Upper lobe of left lung (tissue), 6 donors: ENCODE measurements around the gene NOX5. TPM values are rescaled to one million over a fixed set of nuclear protein-coding genes. Genes with fewer than 3 reads are reported as not detected.

ENCODE experiments used
- ATAC-seq, 2 donors: fragments of 200-7000 bp; cut with Tn5 transposase; one replicate each; pipeline ENCODE4 v1.9.1; 2022; ENCODE audit warnings: mild to moderate bottlenecking in 2 of 2, moderate library complexity in 2 of 2; ENCODE audit not compliant: low FRiP score in 2 of 2
- DNase-seq, 2 donors: peaks; one replicate each; pipeline ENCODE4 v3.0.0-alpha.2; 2019 to 2020
- H3K27ac ChIP-seq, 4 donors: fragments of 200-600 bp; sonication (generic); one replicate each; pipeline ENCODE4 v1.5.1; 2016 to 2019
- H3K27me3 ChIP-seq, 4 donors: fragments of 200-600 bp; sonication (generic); one replicate each; pipeline ENCODE4 v1.5.1; 2017 to 2019
- H3K36me3 ChIP-seq, 4 donors: fragments of 200-600 bp; sonication (generic); one replicate each; pipeline ENCODE4 v1.5.1; 2016 to 2019
- H3K4me1 ChIP-seq, 4 donors: fragments of 200-600 bp; sonication (generic); one replicate each; pipeline ENCODE4 v1.5.1; 2018 to 2019
- H3K4me3 ChIP-seq, 4 donors: fragments of 200-600 bp; sonication (generic); one replicate each; pipeline ENCODE4 v1.5.1; 2017 to 2019; ENCODE audit warnings: mild to moderate bottlenecking in 2 of 4, moderate library complexity in 1 of 4
- H3K9me3 ChIP-seq, 4 donors: fragments of 200-600 bp; sonication (generic); one replicate each; pipeline ENCODE4 v1.5.1; 2018 to 2019
- CTCF ChIP-seq, 6 experiments: fragments of 450-650 bp in 4 of 6; fragments of 200-600 bp in 2 of 6; sonication (generic) in 2 of 6; IDR thresholded peaks; one replicate each; pipeline ENCODE4 v1.5.1; 2016 to 2019; ENCODE audit warnings: antibody characterized with exemption in 6 of 6
- EP300 ChIP-seq, 4 donors: sonication (generic); formaldehyde crosslinking; IDR thresholded peaks; one replicate each; pipeline ENCODE4 v1.5.1; 2017; ENCODE audit warnings: antibody characterized with exemption in 4 of 4, control low read depth in 2 of 4
- POLR2A ChIP-seq, 4 donors: fragments of 450-650 bp; IDR thresholded peaks; one replicate each; pipeline ENCODE4 v1.5.1; 2016 to 2017; ENCODE audit warnings: antibody characterized with exemption in 4 of 4, mild to moderate bottlenecking in 2 of 4
- POLR2AphosphoS5 ChIP-seq, 2 donors: sonication (generic); formaldehyde crosslinking; IDR thresholded peaks; one replicate each; pipeline ENCODE4 v1.5.1; 2017; ENCODE audit warnings: antibody characterized with exemption in 2 of 2
- WGBS, 2 donors: methylation state at CpG; one replicate each; pipeline ENCODE4 v1.1.5; 2017 to 2018; 5-methylcytosine and 5-hydroxymethylcytosine counted together
- total RNA-seq, 6 donors: library from RNA; depleted of rRNA in 4 of 6; stranded (reverse); fragments of >200 nt in 4 of 6; gene quantifications; one replicate each; pipeline versions ENCODE4 v1.1.0 to v1.2.1, GENCODE V29; 2016 to 2021
- donor health status: DM: no; HTN: no; CAD: no; lungs with moderate emphysema.
- donor health status: DM: no; HTN: yes; CAD: no; lungs with severe emphysema.

Gene NOX5
- total RNA-seq, 6 donors from 2014 or later = 0.20 to 5.7 (median 1.4) TPM; not detected in 2

- no peaks in the 10 kb centered on the region for H3K9me3 ChIP-seq
- TF ChIP-seq CTCF (IDR thresholded peaks at IDR 0.05) = no peak
- TF ChIP-seq POLR2AphosphoS5 (IDR thresholded peaks at IDR 0.05) = no peak
- TF ChIP-seq EP300 (IDR thresholded peaks at IDR 0.05) = no peak
- TF ChIP-seq POLR2A (IDR thresholded peaks at IDR 0.05) = no peak
- H3K4me1 ChIP-seq = peaks cover 1 to 18% (median 11%) of the 10 kb centered on the region in 4 donors
- ATAC-seq = no peak
- no peaks in the 10 kb centered on the region for H3K36me3 ChIP-seq
- WGBS, 2 donors = 87 to 89% methylated on average over 7 of the region's 7 CpGs
- no peak overlapping the region for H3K4me3 ChIP-seq
- H3K27ac ChIP-seq = no peak overlapping the region
- H3K27me3 ChIP-seq = no peaks in the 10 kb centered on the region
- DNase-seq = no peak
Observed at GRCh38 chr15:69069996-69070395, 55.5 kb downstream of the NOX5 start.

GRCh38 chr15:69070396-69070795 lies 55.9 kb downstream of the NOX5 start:
- DNase-seq = no peak
- ATAC-seq = no peak
- 72 to 95% methylated on average over 1 of the region's 1 CpG for WGBS, 2 donors

GRCh38 chr15:69071260-69071659 lies 56.8 kb downstream of the NOX5 start:
- WGBS, 2 donors = 87 to 99% methylated on average over 5 of the region's 5 CpGs
- ATAC-seq = no peak

More at GRCh38 chr15:69070396-69070795, 55.9 kb downstream of the NOX5 start:
- TF ChIP-seq POLR2A (IDR thresholded peaks at IDR 0.05) (no peak), CTCF (IDR thresholded peaks at IDR 0.05) (no peak), EP300 (IDR thresholded peaks at IDR 0.05) (no peak)
- Histone ChIP-seq H3K27me3 (no peaks in the 10 kb centered on the region), H3K36me3 (no peaks in the 10 kb centered on the region), H3K4me3 (no peak overlapping the region), H3K4me1 (peaks cover 5 to 22% (median 15%) of the 10 kb centered on the region in 4 donors), H3K9me3 (no peaks in the 10 kb centered on the region), H3K27ac (no peak overlapping the region)

GRCh38 chr15:69072906-69073305 lies 58.4 kb downstream of the NOX5 start:
- TF ChIP-seq CTCF (IDR thresholded peaks at IDR 0.05) (no peak), POLR2AphosphoS5 (IDR thresholded peaks at IDR 0.05) (no peak), EP300 (IDR thresholded peaks at IDR 0.05) (no peak), POLR2A (IDR thresholded peaks at IDR 0.05) (no peak)
- Histone ChIP-seq H3K36me3 (no peaks in the 10 kb centered on the region), H3K4me1 (peaks cover 10 to 34% (median 23%) of the 10 kb centered on the region in 4 donors), H3K4me3 (no peak overlapping the region), H3K9me3 (no peaks in the 10 kb centered on the region), H3K27me3 (no peaks in the 10 kb centered on the region), H3K27ac (no peak overlapping the region)
- no peak for ATAC-seq
- no peak for DNase-seq
- 93 to 97% methylated on average over 2 of the region's 2 CpGs for WGBS, 2 donors

More at GRCh38 chr15:69071260-69071659, 56.8 kb downstream of the NOX5 start:
- Histone ChIP-seq H3K27me3 (no peaks in the 10 kb centered on the region), H3K4me3 (no peak overlapping the region), H3K4me1 (peaks cover 10 to 30% (median 21%) of the 10 kb centered on the region in 4 donors), H3K9me3 (no peaks in the 10 kb centered on the region), H3K36me3 (no peaks in the 10 kb centered on the region), H3K27ac (no peak overlapping the region)
- TF ChIP-seq EP300 (IDR thresholded peaks at IDR 0.05) = no peak
- no peak for TF ChIP-seq POLR2A (IDR thresholded peaks at IDR 0.05)
- no peak for TF ChIP-seq CTCF (IDR thresholded peaks at IDR 0.05)
- TF ChIP-seq POLR2AphosphoS5 (IDR thresholded peaks at IDR 0.05) = no peak
- DNase-seq = no peak
